Neuronal stem cell (in vitro differentiated cells): Measurements from ENCODE around the gene LOXHD1.

Experiments used
- DNase-seq: peaks from one replicate; pipeline ENCODE4 v3.0.0-alpha.2; 2013; ENCODE audit warnings: low spot score
- H2AFZ ChIP-seq: one replicate; pipeline ENCODE4 v1.6.1; 2013; ENCODE audit warnings: mild to moderate bottlenecking, low read length, inconsistent platforms
- H2AK5ac ChIP-seq: 2 replicates; pipeline ENCODE4 v1.6.1; 2013; ENCODE audit warnings: low read depth, mild to moderate bottlenecking, inconsistent platforms, low read length, moderate library complexity, mixed read lengths
- H2BK120ac ChIP-seq: 2 replicates; pipeline ENCODE4 v1.6.1; 2013; ENCODE audit warnings: low read depth, mild to moderate bottlenecking, inconsistent platforms, low read length, moderate library complexity, mixed read lengths
- H2BK12ac ChIP-seq: one replicate; pipeline ENCODE4 v1.6.1; 2013; ENCODE audit warnings: low read length, inconsistent platforms
- H2BK15ac ChIP-seq: 2 replicates; pipeline ENCODE4 v1.6.1; 2013; ENCODE audit warnings: mild to moderate bottlenecking, low read length, inconsistent platforms, mixed read lengths
- H2BK5ac ChIP-seq: one replicate; pipeline ENCODE4 v1.6.1; 2013; ENCODE audit warnings: inconsistent platforms, mild to moderate bottlenecking, low read length, moderate library complexity
- H3K14ac ChIP-seq: one replicate; pipeline ENCODE4 v1.6.1; 2013; ENCODE audit warnings: low read length, inconsistent platforms
- H3K18ac ChIP-seq: 2 replicates; pipeline ENCODE4 v1.6.1; 2013; ENCODE audit warnings: low read length, inconsistent platforms
- H3K23ac ChIP-seq: 2 replicates; pipeline ENCODE4 v1.6.1; 2013; ENCODE audit warnings: low read depth, mild to moderate bottlenecking, mixed read lengths, low read length, inconsistent platforms; ENCODE audit not compliant: poor library complexity
- H3K27ac ChIP-seq: replicated peaks from 3 replicates; pipeline ENCODE4 v1.5.1; 2013; ENCODE audit warnings: low read length, inconsistent platforms
- H3K27me3 ChIP-seq, 3 experiments: 2 replicates each; pipeline ENCODE4 v1.6.1; 2013; ENCODE audit warnings: low read length in 3 of 3, mild to moderate bottlenecking in 2 of 3, inconsistent platforms in 1 of 3, low read depth in 1 of 3, mixed read lengths in 1 of 3, moderate library complexity in 1 of 3; ENCODE audit not compliant: control insufficient read depth in 3 of 3, insufficient read depth in 3 of 3
- H3K36me3 ChIP-seq, 2 donors: replicated peaks in 1 of 2; 2 replicates each; pipeline ENCODE4 v1.6.1; 2013; ENCODE audit warnings: low read length in 2 of 2; ENCODE audit not compliant: control insufficient read depth in 2 of 2, insufficient read depth in 2 of 2
- H3K4ac ChIP-seq: 2 replicates; pipeline ENCODE4 v1.6.1; 2013; ENCODE audit warnings: inconsistent platforms, mild to moderate bottlenecking, low read length, moderate library complexity
- H3K4me1 ChIP-seq, 2 donors: 1 replicate in 1 of 2; 2 replicates in 1 of 2; pipeline ENCODE4 v1.6.1; 2013; ENCODE audit warnings: low read length in 2 of 2, low read depth in 1 of 2; ENCODE audit not compliant: control insufficient read depth in 2 of 2, insufficient read depth in 1 of 2
- H3K4me2 ChIP-seq: one replicate; pipeline ENCODE4 v1.6.1; 2013; ENCODE audit warnings: mild to moderate bottlenecking, low read length, inconsistent platforms; ENCODE audit not compliant: insufficient read depth, poor library complexity, severe bottlenecking
- H3K4me3 ChIP-seq, 2 donors: 2 replicates each; pipeline ENCODE4 v1.5.1; 2013; ENCODE audit warnings: low read length in 2 of 2, mild to moderate bottlenecking in 2 of 2, inconsistent platforms in 1 of 2, moderate library complexity in 1 of 2
- H3K79me1 ChIP-seq: one replicate; pipeline ENCODE4 v1.6.1; 2013; ENCODE audit warnings: low read depth, mild to moderate bottlenecking, inconsistent platforms, low read length, moderate library complexity
- H3K9ac ChIP-seq: one replicate; pipeline ENCODE4 v1.6.1; 2013; ENCODE audit warnings: mild to moderate bottlenecking, low read depth, low read length, inconsistent platforms; ENCODE audit not compliant: poor library complexity
- H3K9me3 ChIP-seq, 2 donors: replicated peaks in 1 of 2; 2 replicates each; pipeline versions ENCODE3 to v1.6.1; 2013; ENCODE audit warnings: low read length in 2 of 2, mild to moderate bottlenecking in 2 of 2, inconsistent platforms in 1 of 2, low read depth in 1 of 2, mixed read lengths in 1 of 2, moderate library complexity in 1 of 2; ENCODE audit not compliant: control insufficient read depth in 2 of 2, insufficient read depth in 1 of 2
- H4K8ac ChIP-seq: one replicate; pipeline ENCODE4 v1.6.1; 2013; ENCODE audit warnings: low read depth, mild to moderate bottlenecking, inconsistent platforms, low read length, moderate library complexity
- H4K91ac ChIP-seq: one replicate; pipeline ENCODE4 v1.6.1; 2013; ENCODE audit warnings: low read length, low read depth, mild to moderate bottlenecking, inconsistent platforms; ENCODE audit not compliant: poor library complexity
- WGBS, 2 donors: extraction: QIAGEN DNeasy Blood & Tissue Kit; methylation state at CpG; one replicate each; pipeline ENCODE4 v1.1.7; 2013; ENCODE audit warnings: missing lambda C conversion rate in 2 of 2, mixed read lengths in 1 of 2; ENCODE audit not compliant: insufficient read length in 2 of 2, insufficient replicate concordance in 1 of 2; ENCODE audit errors: extremely low coverage in 2 of 2; 5-methylcytosine and 5-hydroxymethylcytosine counted together

LOXHD1 gene

DNA sequence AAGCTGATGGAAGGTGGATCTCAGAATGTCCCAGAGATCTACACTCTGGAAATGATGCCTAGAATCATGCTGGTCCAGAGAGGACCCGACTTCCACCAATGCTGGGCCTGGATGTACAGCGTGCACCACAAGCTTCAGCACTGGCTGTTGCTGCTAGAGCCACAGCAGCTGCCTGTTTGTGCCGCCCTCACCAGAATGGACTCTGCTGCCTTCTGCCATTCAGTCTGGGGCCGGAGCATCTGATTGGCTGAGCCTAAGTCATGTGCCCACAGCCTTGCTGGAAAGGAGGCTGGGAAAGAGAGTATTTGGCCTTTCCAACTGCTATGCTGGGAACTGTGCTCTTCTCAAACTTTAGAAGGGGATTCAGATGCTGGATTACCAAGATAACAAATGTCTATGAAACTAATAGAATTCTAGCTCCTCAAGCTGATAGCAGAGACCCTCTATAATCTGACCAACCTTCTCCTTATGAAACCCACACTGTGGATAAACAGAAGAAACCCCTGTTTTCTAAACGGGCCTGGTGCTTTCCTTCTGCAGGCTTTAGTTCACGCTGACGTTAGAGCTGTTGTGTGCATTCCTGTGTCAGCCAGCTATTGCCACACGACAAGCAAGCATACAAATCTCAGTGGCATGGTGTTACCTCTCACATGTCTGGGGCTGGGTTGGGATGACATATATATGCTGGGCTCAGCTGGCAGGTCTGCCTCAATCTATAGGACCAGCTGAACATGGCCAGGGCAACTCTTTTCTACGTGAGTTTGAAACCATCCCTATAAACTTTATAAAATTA, 4.1 kb upstream of the LOXHD1 start:
- DNase-seq, result peak; percentile 40
- Histone ChIP-seq H4K8ac (no peak overlapping the region), H3K36me3 (no peaks in the 10 kb centered on the region), H2BK5ac (no peak overlapping the region), H2AK5ac (no peak overlapping the region), H2BK12ac (no peak overlapping the region), H2BK15ac (no peak overlapping the region), H3K9ac (no peak overlapping the region), H2AFZ (peak overlapping the region; percentile 62), H3K27ac (no peak overlapping the region), H3K4me2 (no peak overlapping the region), H3K23ac (no peak overlapping the region), H3K4me1 (peaks cover 0 to 1% of the 10 kb centered on the region in 2 donors), H3K4me3 (no peak overlapping the region), H3K14ac (no peak overlapping the region), H4K91ac (no peak overlapping the region), H2BK120ac (no peak overlapping the region), H3K9me3 (peaks cover 0 to 5% of the 10 kb centered on the region in 2 donors), H3K27me3 (no peaks in the 10 kb centered on the region), H3K79me1 (no peaks in the 10 kb centered on the region), H3K4ac (no peak overlapping the region), H3K18ac (peak overlapping the region; percentile 9)
- no CpG with 5 or more reads among the region's 9 CpGs for WGBS, 2 donors

DNA sequence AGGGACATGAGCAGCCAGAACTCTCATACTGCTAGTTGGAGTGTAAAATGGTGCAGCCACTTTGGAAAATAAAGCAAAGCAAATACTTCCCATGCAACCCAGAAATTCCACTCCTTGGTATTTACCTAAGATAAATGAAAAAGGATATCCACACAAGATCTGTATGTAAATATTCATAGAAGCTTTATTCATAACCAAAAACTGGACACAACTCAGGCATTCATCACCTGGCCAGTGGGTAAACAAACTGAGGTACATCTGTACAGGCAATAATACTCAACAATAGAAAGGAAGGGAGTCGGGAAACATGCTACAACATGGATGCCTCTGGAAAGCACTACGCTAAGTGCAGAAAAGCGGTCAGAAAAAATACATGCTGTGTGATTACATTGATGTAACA, 2.5 kb upstream of the LOXHD1 start:
- Histone ChIP-seq H2AFZ (no peak overlapping the region), H3K9ac (no peak overlapping the region), H3K4me2 (no peak overlapping the region), H3K23ac (no peak overlapping the region), H2AK5ac (no peak overlapping the region), H3K79me1 (no peaks in the 10 kb centered on the region), H4K8ac (no peak overlapping the region), H3K4ac (no peak overlapping the region), H4K91ac (no peak overlapping the region), H3K36me3 (no peaks in the 10 kb centered on the region), H3K9me3 (peaks cover 0 to 5% of the 10 kb centered on the region in 2 donors), H2BK120ac (no peak overlapping the region), H3K4me1 (peaks cover 0 to 1% of the 10 kb centered on the region in 2 donors), H3K4me3 (no peak overlapping the region), H3K14ac (no peak overlapping the region), H3K27ac (no peak overlapping the region), H3K27me3 (peaks cover 0 to 2% (median 0%) of the 10 kb centered on the region in 3 experiments), H3K18ac (no peak overlapping the region), H2BK12ac (no peak overlapping the region), H2BK15ac (no peak overlapping the region), H2BK5ac (no peak overlapping the region)
- WGBS, 2 donors, result no CpG with 5 or more reads among the region's 3 CpGs
- DNase-seq, result no peak

DNA sequence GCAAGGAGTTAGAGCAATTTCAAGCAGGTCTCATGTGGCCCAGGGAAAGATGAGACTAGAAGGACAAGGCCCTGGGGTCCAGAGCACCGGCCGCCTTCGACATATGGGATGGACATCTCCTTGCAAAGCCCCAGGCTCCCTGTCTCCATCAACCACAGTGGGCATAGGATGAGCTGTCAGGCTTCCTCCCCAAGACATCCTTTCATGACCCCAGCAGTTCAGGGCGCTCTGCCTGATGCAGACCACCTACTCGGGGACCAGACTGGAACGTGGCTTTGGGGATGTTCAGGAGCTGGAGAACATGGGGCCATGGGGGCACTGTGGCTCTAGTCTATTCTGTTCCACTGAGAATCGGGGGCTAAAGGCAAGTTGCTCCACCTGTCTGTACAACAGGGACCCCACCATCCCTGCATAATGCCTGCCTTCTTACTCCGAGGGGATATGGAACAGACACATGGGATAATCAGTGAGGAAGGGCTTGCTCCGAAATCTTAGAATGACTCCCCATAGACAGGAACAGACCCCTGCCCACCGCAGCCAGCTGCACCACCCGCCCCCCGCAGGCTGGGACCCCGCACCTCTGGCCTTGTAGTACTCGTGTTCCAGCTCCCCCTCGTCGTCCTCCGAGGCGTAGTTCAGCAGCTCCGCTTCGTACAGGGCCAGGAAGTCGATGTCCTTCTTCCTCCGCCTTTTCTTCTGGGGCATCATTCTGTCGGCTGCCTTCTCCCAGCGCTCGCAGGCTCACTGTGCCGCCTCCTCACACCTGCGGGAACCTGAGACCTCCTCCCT, 500 bp downstream of the LOXHD1 start:
- peak overlapping the region; percentile 67 for H2BK12ac ChIP-seq
- no peak overlapping the region for H3K27ac ChIP-seq
- no peak overlapping the region for H3K18ac ChIP-seq
- H2AFZ ChIP-seq, result peak overlapping the region; percentile 7
- no peak overlapping the region for H4K8ac ChIP-seq
- H4K91ac ChIP-seq, result peak overlapping the region; percentile 93
- H2BK120ac ChIP-seq, result no peak overlapping the region
- no peak overlapping the region for H3K4me2 ChIP-seq
- H2BK5ac ChIP-seq, result no peak overlapping the region
- H2BK15ac ChIP-seq, result no peak overlapping the region
- peak overlapping the region; percentile 11 for H2AK5ac ChIP-seq
- peaks cover 0 to 1% of the 10 kb centered on the region in 2 donors for H3K4me1 ChIP-seq
- H3K36me3 ChIP-seq, result no peaks in the 10 kb centered on the region
- WGBS, 2 donors, result no CpG with 5 or more reads among the region's 27 CpGs
- DNase-seq, result no peak
- H3K14ac ChIP-seq, result peak overlapping the region; percentile 85
- no peak overlapping the region for H3K4ac ChIP-seq
- H3K9ac ChIP-seq, result no peak overlapping the region
- H3K9me3 ChIP-seq, result no peaks in the 10 kb centered on the region
- H3K23ac ChIP-seq, result peak overlapping the region; percentile 13
- H3K4me3 ChIP-seq, result no peak overlapping the region
- peaks cover 0 to 4% (median 0%) of the 10 kb centered on the region in 3 experiments for H3K27me3 ChIP-seq
- no peaks in the 10 kb centered on the region for H3K79me1 ChIP-seq

DNA sequence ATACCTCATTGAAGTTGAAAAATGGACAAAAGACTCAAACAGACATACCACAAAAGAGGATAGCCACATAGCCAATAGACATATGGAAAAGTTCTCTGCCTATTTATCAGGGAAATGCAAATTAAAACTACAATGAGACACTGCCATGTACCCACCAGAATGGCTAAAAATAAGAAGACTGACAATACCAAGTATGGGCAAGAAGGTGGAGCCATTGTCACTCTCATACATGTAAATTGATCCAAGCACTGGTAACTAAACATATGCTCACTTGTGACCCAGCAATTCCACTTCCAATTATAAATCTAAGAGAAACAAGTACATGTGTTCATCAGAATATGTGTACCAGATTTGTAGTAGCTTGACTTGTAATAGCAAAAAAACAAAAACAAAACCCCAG, 4.6 kb downstream of the LOXHD1 start:
- no peak overlapping the region for H4K91ac ChIP-seq
- H2BK12ac ChIP-seq, result no peak overlapping the region
- H4K8ac ChIP-seq, result no peak overlapping the region
- H2BK15ac ChIP-seq, result no peak overlapping the region
- H3K79me1 ChIP-seq, result peaks cover 2% of the 10 kb centered on the region
- H3K4me3 ChIP-seq, result no peak overlapping the region
- no peak overlapping the region for H3K9ac ChIP-seq
- no peak overlapping the region for H2BK120ac ChIP-seq
- H3K23ac ChIP-seq, result no peak overlapping the region
- no peak overlapping the region for H3K18ac ChIP-seq
- H3K9me3 ChIP-seq, result no peaks in the 10 kb centered on the region
- no peak overlapping the region for H3K4me2 ChIP-seq
- H3K14ac ChIP-seq, result no peak overlapping the region
- no peak overlapping the region for H3K27ac ChIP-seq
- no peak overlapping the region for H2AFZ ChIP-seq
- H2BK5ac ChIP-seq, result no peak overlapping the region
- no peaks in the 10 kb centered on the region for H3K36me3 ChIP-seq
- DNase-seq, result no peak
- no peaks in the 10 kb centered on the region for H3K4me1 ChIP-seq
- no peak overlapping the region for H2AK5ac ChIP-seq
- H3K27me3 ChIP-seq, result peaks cover 0 to 8% (median 0%) of the 10 kb centered on the region in 3 experiments
- H3K4ac ChIP-seq, result no peak overlapping the region
